Prostate gland (tissue), 2 donors: ENCODE measurements around the gene SMAD2.

Experiments
- POLR2A ChIP-seq: fragments of 450-650 bp; IDR thresholded peaks from one replicate; pipeline ENCODE4 v1.6.1; 2016; ENCODE audit warnings: antibody characterized with exemption, mild to moderate bottlenecking
- POLR2AphosphoS5 ChIP-seq: sonication (generic); formaldehyde crosslinking; IDR thresholded peaks from one replicate; pipeline ENCODE4 v1.6.1; 2017; ENCODE audit warnings: antibody characterized with exemption
- TF ChIP-seq, protein P1 (sequence below), 4 experiments: fragments of 200-600 bp in 2 of 4; fragments of 450-650 bp in 2 of 4; sonication (generic) in 2 of 4; IDR thresholded peaks; 1 replicate in 3 of 4; 2 replicates in 1 of 4; pipeline ENCODE4 v1.5.1; 2016 to 2019; ENCODE audit warnings: antibody characterized with exemption in 4 of 4, mild to moderate bottlenecking in 2 of 4, moderate library complexity in 2 of 4

DNA sequence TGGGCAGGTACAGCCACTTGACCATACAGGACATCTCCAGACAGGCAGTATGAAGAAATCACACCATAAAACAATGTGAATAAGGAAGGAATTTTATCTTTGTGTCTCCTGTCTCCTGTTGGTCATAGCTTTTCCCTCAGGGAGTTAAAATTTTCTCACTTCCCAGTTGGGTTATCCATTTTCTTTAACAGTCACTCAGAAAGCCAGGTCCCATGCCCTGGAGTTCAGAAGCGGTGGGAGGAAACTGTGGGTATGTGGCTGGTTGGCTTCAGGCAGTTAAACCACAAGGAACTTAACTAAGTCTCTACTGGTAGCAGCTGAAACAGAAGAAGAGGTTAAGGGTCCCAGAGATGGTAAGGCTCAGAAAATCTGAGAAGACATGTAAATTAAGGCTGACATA, 6.5 kb upstream of the SMAD2 start:
- TF ChIP-seq, protein P1, sequence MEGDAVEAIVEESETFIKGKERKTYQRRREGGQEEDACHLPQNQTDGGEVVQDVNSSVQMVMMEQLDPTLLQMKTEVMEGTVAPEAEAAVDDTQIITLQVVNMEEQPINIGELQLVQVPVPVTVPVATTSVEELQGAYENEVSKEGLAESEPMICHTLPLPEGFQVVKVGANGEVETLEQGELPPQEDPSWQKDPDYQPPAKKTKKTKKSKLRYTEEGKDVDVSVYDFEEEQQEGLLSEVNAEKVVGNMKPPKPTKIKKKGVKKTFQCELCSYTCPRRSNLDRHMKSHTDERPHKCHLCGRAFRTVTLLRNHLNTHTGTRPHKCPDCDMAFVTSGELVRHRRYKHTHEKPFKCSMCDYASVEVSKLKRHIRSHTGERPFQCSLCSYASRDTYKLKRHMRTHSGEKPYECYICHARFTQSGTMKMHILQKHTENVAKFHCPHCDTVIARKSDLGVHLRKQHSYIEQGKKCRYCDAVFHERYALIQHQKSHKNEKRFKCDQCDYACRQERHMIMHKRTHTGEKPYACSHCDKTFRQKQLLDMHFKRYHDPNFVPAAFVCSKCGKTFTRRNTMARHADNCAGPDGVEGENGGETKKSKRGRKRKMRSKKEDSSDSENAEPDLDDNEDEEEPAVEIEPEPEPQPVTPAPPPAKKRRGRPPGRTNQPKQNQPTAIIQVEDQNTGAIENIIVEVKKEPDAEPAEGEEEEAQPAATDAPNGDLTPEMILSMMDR (IDR thresholded peaks at IDR 0.05), result no peak
- TF ChIP-seq POLR2A (no peak), POLR2AphosphoS5 (no peak)
